Dendritic cell treated with granulocyte-macrophage colony-stimulating factor and Interleukin-4, amounts not matched to agents 40 ng/mL and 50 ng/mL, for 4 days (primary cell): ENCODE results near the gene ABI3.
"Not testable (repeated sequence)": the region's sequence is repeated elsewhere in the genome, so short reads cannot be mapped to it uniquely, and the experiment has no call there.

Experiments used
- H3K27ac Mint-ChIP-seq: one replicate; pipeline ENCODE4 v1.8.0; 2022; ENCODE audit warnings: mild to moderate bottlenecking, mixed read lengths
- H3K27me3 Mint-ChIP-seq: one replicate; pipeline ENCODE4 v1.8.0; 2022; ENCODE audit warnings: mild to moderate bottlenecking, mixed read lengths
- H3K36me3 Mint-ChIP-seq: one replicate; pipeline ENCODE4 v1.8.0; 2022; ENCODE audit warnings: low read depth, mixed read lengths
- H3K4me1 Mint-ChIP-seq: one replicate; pipeline ENCODE4 v1.8.0; 2022; ENCODE audit warnings: low read depth, mixed read lengths
- H3K4me3 Mint-ChIP-seq: one replicate; pipeline ENCODE4 v1.8.0; 2022; ENCODE audit warnings: mild to moderate bottlenecking, moderate library complexity, mixed read lengths
- H3K9me3 Mint-ChIP-seq: one replicate; pipeline ENCODE4 v1.8.0; 2022; ENCODE audit warnings: mixed read lengths
- intact Hi-C: fragments of 100-400 bp; cut with micrococcal nuclease; formaldehyde crosslinking; loops from one replicate; pipeline ENCODE4 v1.15.0; 2022

Gene ABI3

GRCh38 chr17:49261540-49261939, 51.0 kb downstream of the ABI3 start:
- H3K4me3 Mint-ChIP-seq, intact Hi-C loops, H3K4me1 Mint-ChIP-seq, H3K36me3 Mint-ChIP-seq, H3K9me3 Mint-ChIP-seq, H3K27ac Mint-ChIP-seq: not testable (repeated sequence)
- H3K27me3 Mint-ChIP-seq, result peaks cover 17% of the 10 kb centered on the region

- Mint-ChIP-seq H3K4me1 (peaks cover 6% of the 10 kb centered on the region), H3K4me3 (no peak overlapping the region), H3K36me3 (no peaks in the 10 kb centered on the region), H3K9me3 (no peaks in the 10 kb centered on the region), H3K27me3 (peaks cover 21% of the 10 kb centered on the region), H3K27ac (no peak overlapping the region)
- intact Hi-C loops, result no loop called here
These were observed 55.7 kb downstream of the ABI3 start for GRCh38 chr17:49266233-49266632.

- H3K27ac Mint-ChIP-seq, result no peak overlapping the region
- intact Hi-C loops, result no loop called here
- H3K36me3 Mint-ChIP-seq, result no peaks in the 10 kb centered on the region
- H3K9me3 Mint-ChIP-seq, result no peaks in the 10 kb centered on the region
- H3K27me3 Mint-ChIP-seq, result peaks cover 16% of the 10 kb centered on the region
- peaks cover 5% of the 10 kb centered on the region for H3K4me1 Mint-ChIP-seq
- no peak overlapping the region for H3K4me3 Mint-ChIP-seq
These were observed 57.4 kb downstream of the ABI3 start for GRCh38 chr17:49267912-49268311.

- no peaks in the 10 kb centered on the region for H3K9me3 Mint-ChIP-seq
- intact Hi-C loops, result no loop called here
- no peak overlapping the region for H3K27ac Mint-ChIP-seq
- peaks cover 9% of the 10 kb centered on the region for H3K27me3 Mint-ChIP-seq
- H3K36me3 Mint-ChIP-seq, result no peaks in the 10 kb centered on the region
- no peak overlapping the region for H3K4me3 Mint-ChIP-seq
- peaks cover 5% of the 10 kb centered on the region for H3K4me1 Mint-ChIP-seq
These were observed 58.8 kb downstream of the ABI3 start for GRCh38 chr17:49269356-49269755.
